Hepatocyte (in vitro differentiated cells): ENCODE results near the gene FAM89B. TPM values are rescaled to one million over a fixed set of nuclear protein-coding genes. Genes with fewer than 3 reads are reported as not detected.

Experiments used
- DNase-seq: peaks from one replicate; pipeline ENCODE4 v3.0.0-alpha.2; 2016; ENCODE audit warnings: low spot score
- H2AFZ ChIP-seq: fragments of 200-600 bp; sonication (generic); 2 replicates; pipeline ENCODE4 v1.6.0; 2016; ENCODE audit warnings: antibody characterized with exemption, mild to moderate bottlenecking
- H3K27ac ChIP-seq: fragments of 200-600 bp; sonication (generic); 2 replicates; pipeline ENCODE4 v1.5.1; 2016; ENCODE audit warnings: mild to moderate bottlenecking
- H3K27me3 ChIP-seq: fragments of 200-600 bp; sonication (generic); 2 replicates; pipeline ENCODE4 v1.6.1; 2016
- H3K36me3 ChIP-seq: fragments of 200-600 bp; sonication (generic); replicated peaks from 2 replicates; pipeline ENCODE4 v1.5.1; 2016; ENCODE audit warnings: low read depth; ENCODE audit not compliant: insufficient read depth
- H3K4me1 ChIP-seq: fragments of 200-600 bp; sonication (generic); 2 replicates; pipeline ENCODE4 v1.5.1; 2016; ENCODE audit warnings: mild to moderate bottlenecking, moderate library complexity; ENCODE audit not compliant: insufficient read depth
- H3K4me2 ChIP-seq: fragments of 200-600 bp; sonication (generic); 2 replicates; pipeline ENCODE4 v1.6.0; 2016
- H3K4me3 ChIP-seq: fragments of 200-600 bp; sonication (generic); 2 replicates; pipeline ENCODE4 v1.5.1; 2016; ENCODE audit warnings: mild to moderate bottlenecking
- H3K79me2 ChIP-seq: fragments of 200-600 bp; sonication (generic); 2 replicates; pipeline ENCODE4 v1.6.0; 2017; ENCODE audit warnings: mild to moderate bottlenecking
- H3K9me2 ChIP-seq: fragments of 200-600 bp; sonication (generic); replicated peaks from 2 replicates; pipeline ENCODE4 v1.6.0; 2017; ENCODE audit warnings: mild to moderate bottlenecking; ENCODE audit not compliant: insufficient read depth
- H3K9me3 ChIP-seq: fragments of 200-600 bp; sonication (generic); 2 replicates; pipeline ENCODE4 v1.5.1; 2016; ENCODE audit warnings: low read depth, mild to moderate bottlenecking
- H4K20me1 ChIP-seq: fragments of 200-600 bp; sonication (generic); 2 replicates; pipeline ENCODE4 v1.6.0; 2016; ENCODE audit warnings: mild to moderate bottlenecking; ENCODE audit not compliant: insufficient read depth, poor library complexity, severe bottlenecking
- EZH2 ChIP-seq: fragments of 200-600 bp; sonication (generic); IDR thresholded peaks from 2 replicates; pipeline ENCODE4 v1.6.1; 2016; ENCODE audit warnings: antibody characterized with exemption, mild to moderate bottlenecking, borderline replicate concordance
- EZH2phosphoT487 ChIP-seq: fragments of 200-600 bp; sonication (generic); IDR thresholded peaks from one replicate; pipeline ENCODE4 v1.6.1; 2018; ENCODE audit warnings: antibody characterized with exemption, mild to moderate bottlenecking, low read depth, moderate library complexity; ENCODE audit not compliant: unreplicated experiment, severe bottlenecking
- WGBS: methylation state at CpG from one replicate; pipeline ENCODE4 v1.1.6; 2016; ENCODE audit warnings: low lambda C conversion rate; ENCODE audit errors: missing lambda C conversion rate; 5-methylcytosine and 5-hydroxymethylcytosine counted together
- polyA plus RNA-seq: library from polyadenylated mRNA; unstranded; fragments of >200 nt; fragmentation: Nextera tagmentation; extraction: Ambion mirVana; gene quantifications from 2 replicates; pipeline ENCODE4 v1.2.1, GENCODE V29; 2016
- total RNA-seq: library from RNA; depleted of rRNA; stranded (reverse); fragments of >200 nt; gene quantifications from 2 replicates; pipeline ENCODE4 v1.2.3, GENCODE V29; 2014
- TF ChIP-seq, protein P1 (sequence below): fragments of 200-600 bp; sonication (generic); IDR thresholded peaks from 2 replicates; pipeline ENCODE4 v1.5.1; 2016; ENCODE audit warnings: antibody characterized with exemption, mild to moderate bottlenecking; ENCODE audit not compliant: poor library complexity

FAM89B gene
- total and polyA plus RNA-seq, 2 experiments from 2014 or later = 34.1 to 112 TPM

GRCh38 chr11:65528819-65529350 is 43.5 kb upstream of the FAM89B start:
- Histone ChIP-seq H3K9me2 (no peaks in the 10 kb centered on the region), H2AFZ (no peak overlapping the region), H3K9me3 (no peaks in the 10 kb centered on the region), H3K27me3 (no peaks in the 10 kb centered on the region), H4K20me1 (peaks cover 3% of the 10 kb centered on the region), H3K4me3 (no peak overlapping the region), H3K36me3 (no peaks in the 10 kb centered on the region), H3K4me1 (peaks cover 17% of the 10 kb centered on the region), H3K79me2 (peaks cover 37% of the 10 kb centered on the region), H3K4me2 (no peak overlapping the region), H3K27ac (no peak overlapping the region)
- WGBS = 87% methylated on average over 12 of the region's 12 CpGs
- DNase-seq = no peak
- TF ChIP-seq EZH2phosphoT487 (no peak), EZH2 (no peak)
- TF ChIP-seq, protein P1, sequence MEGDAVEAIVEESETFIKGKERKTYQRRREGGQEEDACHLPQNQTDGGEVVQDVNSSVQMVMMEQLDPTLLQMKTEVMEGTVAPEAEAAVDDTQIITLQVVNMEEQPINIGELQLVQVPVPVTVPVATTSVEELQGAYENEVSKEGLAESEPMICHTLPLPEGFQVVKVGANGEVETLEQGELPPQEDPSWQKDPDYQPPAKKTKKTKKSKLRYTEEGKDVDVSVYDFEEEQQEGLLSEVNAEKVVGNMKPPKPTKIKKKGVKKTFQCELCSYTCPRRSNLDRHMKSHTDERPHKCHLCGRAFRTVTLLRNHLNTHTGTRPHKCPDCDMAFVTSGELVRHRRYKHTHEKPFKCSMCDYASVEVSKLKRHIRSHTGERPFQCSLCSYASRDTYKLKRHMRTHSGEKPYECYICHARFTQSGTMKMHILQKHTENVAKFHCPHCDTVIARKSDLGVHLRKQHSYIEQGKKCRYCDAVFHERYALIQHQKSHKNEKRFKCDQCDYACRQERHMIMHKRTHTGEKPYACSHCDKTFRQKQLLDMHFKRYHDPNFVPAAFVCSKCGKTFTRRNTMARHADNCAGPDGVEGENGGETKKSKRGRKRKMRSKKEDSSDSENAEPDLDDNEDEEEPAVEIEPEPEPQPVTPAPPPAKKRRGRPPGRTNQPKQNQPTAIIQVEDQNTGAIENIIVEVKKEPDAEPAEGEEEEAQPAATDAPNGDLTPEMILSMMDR = no peak

DNA sequence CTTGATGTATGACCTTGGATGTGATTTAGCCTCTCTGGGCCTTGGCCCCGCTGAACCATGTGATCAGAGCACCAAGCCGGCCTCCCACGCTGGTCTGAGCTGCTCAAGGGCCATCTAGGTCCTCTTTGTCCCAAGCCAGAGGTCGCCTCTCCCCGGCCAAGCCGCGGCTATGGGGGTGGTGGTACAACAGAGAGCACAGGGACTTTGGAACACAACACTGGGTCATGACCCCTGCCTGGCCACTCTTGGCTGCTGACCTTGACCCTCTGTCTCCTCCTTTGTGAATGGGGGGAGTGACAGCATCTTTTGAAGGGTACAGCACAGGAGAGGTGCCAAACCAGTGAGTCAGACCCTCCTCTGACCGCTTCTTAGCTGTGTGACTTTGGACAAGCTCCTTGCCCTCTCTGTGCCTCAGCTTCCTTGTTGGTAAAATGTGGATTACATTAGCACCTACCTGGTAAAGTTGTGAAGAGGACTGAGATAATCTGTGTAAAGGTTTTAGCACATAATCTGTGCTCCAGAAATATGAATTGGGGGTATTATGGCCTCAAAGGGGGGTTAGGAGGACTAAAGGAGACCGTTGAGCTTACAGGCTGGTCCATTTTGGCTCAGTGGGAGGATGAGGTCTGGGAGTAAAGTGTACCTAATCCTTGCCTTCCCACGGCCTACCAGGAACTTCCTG is 42.7 kb upstream of the FAM89B start:
- DNase-seq = no peak
- Histone ChIP-seq H3K36me3 (no peaks in the 10 kb centered on the region), H2AFZ (no peak overlapping the region), H3K27me3 (no peaks in the 10 kb centered on the region), H3K9me3 (no peaks in the 10 kb centered on the region), H3K4me1 (peaks cover 10% of the 10 kb centered on the region), H3K27ac (no peak overlapping the region), H3K79me2 (peaks cover 37% of the 10 kb centered on the region), H4K20me1 (peaks cover 3% of the 10 kb centered on the region), H3K4me3 (no peak overlapping the region), H3K9me2 (no peaks in the 10 kb centered on the region), H3K4me2 (no peak overlapping the region)
- WGBS = 91% methylated on average over 10 of the region's 10 CpGs
- TF ChIP-seq EZH2phosphoT487 (no peak), EZH2 (no peak)
- TF ChIP-seq, protein P1 = no peak

DNA sequence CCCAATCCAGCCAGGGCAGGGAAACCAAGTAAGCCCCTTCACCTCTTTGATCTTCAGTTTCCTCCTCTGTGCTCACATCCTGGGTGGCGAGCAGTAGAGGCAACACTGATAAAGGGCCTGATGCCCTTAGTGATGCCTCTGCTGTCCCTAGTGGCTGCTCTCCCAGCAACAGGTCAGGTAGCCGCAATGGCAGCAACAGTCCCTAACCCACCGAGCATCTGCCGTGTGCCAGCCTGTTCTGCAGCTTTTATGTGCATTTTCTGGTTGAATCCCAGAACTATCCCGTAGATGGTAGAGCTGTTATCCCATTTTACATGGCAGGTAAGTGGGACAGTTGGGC is 42.2 kb upstream of the FAM89B start:
- Histone ChIP-seq H3K4me1 (peaks cover 10% of the 10 kb centered on the region), H3K9me3 (no peaks in the 10 kb centered on the region), H3K4me2 (no peak overlapping the region), H4K20me1 (peaks cover 3% of the 10 kb centered on the region), H3K27ac (no peak overlapping the region), H3K9me2 (no peaks in the 10 kb centered on the region), H2AFZ (no peak overlapping the region), H3K27me3 (no peaks in the 10 kb centered on the region), H3K36me3 (no peaks in the 10 kb centered on the region), H3K4me3 (no peak overlapping the region), H3K79me2 (peaks cover 36% of the 10 kb centered on the region)
- peak; percentile 25 for DNase-seq
- 90% methylated on average over 5 of the region's 5 CpGs for WGBS
- TF ChIP-seq EZH2 = no peak
- TF ChIP-seq, protein P1 = peak; percentile 22
